Measurements from ENCODE around the gene RPL22.

Gene RPL22

DNA sequence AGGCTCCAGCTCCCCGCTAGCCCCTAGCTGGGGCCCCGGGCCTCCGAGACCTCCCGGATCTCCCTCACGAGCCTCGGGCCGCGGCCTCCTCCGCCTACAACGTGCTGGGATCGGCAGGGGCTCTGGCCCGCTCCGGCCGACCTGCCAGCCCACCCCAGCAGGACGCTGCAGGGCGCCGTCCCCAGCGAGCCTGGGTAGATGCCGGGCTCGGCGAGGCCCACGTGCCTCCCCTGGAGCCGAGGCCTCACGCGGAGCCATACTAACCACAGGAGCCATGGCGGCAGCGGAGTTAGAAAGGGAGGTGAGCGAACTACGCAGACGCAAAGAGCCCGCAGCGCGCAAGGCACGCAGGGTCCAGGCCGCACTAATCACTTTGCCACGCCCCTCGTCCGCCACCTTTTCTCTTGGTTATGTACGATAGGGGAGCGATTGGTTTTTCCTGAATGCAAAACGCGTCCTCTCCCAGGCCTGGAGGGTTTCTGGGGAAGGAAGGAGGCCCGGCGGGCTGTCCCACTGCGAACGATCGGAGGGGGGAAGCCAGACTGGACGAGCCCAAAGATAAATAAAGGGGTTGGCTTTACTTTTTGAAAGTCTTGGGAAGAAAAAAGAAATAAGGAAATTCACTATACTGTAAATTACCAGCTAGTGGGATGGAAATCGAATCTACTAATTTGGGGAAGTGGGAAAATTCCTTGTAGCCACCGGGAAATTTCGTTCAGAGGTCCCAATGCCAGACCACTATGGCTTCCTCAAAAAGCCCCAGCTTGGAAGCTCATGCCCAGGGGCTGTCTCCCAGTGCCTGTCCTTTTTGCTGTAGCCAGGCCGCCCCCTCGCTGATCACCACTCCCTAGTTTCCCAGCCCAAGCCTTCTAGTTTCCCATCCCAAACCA lies at the start of gene RPL22:
Gene RPL22, minus strand, starts transcription at position 298 of the 890 bp plus-strand sequence. Its CDS starts 22 bp downstream, at position 276.
- peak; percentile 98 for DNase-seq

DNA sequence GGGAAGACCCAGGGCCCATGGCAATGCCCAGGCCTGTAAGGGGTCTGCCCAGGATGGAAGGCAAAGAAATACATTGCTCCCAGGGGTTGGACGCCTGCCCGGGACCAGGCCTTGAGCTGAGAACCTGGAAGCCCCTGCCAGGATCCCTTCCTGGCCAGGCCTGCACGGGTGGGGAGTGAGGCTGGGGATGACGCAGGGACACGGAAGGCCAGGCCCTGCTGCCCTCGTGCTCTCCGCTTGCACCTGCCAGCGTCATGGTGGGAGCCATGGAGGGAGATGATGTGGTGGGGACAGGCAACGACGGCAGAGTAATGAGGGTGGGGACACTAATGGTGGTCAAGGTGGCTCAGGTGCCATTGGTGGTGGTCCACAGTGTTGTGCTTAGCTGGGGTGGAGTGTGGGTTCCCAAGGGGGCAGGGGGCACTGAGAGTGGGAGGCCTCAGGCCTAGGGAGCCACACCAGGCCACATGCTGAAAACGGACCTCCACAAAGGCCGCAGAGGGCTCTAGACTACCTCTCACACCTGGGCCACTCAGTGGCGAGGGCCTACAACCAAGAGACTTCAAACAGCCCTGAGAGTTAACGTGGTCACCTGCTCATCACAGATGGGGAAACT lies 48.9 kb upstream of the RPL22 start:
- no peak for DNase-seq

DNA sequence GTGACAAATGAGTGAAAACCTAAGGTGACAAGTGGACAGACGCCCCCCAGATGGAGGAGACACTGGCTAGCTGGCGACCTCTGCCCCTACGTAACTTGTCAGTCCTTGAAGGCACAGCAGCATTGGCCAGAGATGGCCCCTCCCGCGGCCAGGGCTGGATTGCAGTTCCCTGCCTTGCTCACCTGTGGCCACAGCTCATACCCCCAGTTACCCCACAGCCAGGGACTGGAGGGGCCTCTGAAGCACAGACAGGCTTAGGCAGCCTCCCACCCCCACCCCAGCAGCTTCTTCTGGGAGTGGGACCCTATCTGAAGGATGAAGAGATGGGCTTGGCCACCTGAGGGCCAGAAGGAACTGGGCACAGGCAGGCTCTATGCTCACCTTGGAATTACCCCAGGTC lies 48.3 kb upstream of the RPL22 start:
- no peak for DNase-seq

DNA sequence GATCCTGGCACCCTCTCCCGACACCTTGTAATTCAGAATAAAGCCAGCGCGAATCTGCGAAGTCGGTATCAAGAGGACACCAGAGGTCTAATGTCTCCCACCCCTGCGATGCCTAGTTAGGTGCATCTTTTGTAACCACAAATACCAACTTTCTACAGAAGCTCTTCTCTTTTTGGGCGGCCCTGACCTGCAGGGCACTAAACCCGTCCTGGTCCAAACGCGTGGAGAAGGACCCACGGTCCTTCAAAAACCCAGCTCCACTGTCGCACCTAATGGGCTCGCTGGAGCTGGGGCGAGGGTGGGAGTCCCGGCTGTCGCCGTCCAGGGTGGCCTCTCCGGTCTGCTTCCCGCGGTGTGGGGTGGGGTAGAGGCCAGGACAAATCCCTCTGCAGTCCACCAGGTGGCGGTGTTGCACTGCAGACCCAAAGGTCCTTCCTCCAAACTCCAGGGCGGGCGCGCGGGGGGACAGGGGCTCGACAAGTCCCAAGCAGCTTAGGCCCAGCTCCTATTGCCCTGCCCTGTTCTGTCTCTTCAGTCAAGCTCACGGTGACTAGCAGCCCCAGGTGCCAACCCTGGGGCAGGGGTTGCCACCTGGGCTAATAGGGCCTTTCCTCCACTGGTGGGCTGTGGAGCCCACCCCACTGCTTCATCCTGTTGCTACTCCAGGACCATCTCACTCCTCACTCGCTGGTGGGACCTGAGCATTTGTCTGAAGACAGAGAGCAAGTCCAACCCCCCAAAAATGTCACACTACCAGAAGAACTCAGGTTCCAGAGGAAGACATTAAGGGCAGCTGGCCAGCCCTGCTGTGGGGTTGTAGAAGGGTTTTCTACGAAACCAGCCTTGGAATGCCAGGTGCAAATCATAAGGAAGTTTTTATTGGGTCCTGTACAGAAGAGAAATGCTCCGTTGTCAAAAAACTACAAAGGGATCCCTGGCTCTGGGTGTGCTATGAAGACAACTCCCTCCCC lies 47.4 kb upstream of the RPL22 start:
- peak; percentile 79 for DNase-seq

DNA sequence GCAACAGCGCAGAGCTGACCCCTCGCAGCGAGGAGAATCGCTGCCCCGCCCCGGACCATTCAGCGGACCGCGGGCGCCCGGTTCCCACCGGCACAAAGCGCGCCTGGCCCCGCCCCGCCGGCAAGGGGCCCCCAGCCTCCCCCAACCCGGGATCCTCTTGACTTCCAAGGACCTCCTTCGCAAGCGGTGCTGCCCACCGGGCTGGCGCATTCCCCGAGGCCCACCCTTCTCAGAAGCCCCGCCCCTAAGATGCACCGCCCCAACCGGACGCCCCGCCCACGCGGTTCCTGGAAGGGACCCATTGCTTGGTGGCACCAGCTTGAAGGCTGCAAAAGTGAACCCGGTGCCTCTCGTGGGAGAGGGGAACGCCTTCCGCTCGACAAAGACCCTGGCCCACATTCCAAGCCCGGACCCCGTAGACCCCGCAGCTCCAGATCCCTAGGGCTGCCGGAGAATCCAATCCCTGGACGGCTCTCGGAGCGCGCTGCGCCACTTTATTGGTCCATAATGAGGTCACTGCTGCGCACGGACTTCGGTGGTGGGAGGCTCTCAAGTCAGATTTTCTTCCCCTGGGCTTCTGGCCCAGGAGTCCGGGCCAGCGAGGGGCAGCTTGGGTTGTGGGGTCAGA lies 46.6 kb upstream of the RPL22 start:
- peak; percentile 43 for DNase-seq

DNA sequence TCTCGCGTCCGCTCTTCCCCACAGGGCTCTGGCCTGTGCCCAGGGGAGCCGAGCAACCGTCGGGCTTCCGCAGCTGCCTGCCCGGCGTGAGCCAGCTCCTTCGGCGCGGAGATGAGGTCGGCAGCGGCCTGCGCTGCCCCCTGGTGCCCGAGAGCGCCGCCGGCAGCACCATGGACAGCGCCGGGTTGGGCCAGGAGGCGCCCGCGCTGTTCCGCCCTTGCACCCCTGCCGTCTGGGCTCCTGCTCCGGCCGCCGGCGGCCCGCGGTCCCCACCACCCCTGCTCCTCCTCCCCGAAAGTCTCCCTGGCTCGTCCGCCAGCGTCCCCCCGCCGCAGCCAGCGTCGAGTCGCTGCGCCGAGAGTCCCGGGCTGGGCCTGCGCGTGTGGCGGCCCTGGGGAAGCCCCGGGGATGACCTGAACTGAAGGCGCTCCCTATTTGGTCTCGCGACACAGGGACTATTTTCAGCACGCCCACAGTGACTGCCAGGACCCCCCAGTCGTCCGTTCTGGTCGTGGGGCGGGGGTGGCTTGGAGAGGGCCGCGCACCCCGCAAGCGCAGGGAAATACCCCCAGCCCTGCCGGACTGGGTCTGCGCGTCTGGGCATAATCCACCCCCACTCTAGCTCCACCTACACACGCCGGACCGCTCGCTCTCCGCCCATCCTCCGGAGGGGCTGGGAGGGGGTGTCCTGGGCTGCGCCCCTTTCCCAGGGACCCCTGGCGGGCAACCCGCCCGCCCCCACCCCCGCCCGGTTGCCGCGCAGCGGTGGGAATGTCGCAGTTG lies 45.9 kb upstream of the RPL22 start:
- peak; percentile 80 for DNase-seq

DNA sequence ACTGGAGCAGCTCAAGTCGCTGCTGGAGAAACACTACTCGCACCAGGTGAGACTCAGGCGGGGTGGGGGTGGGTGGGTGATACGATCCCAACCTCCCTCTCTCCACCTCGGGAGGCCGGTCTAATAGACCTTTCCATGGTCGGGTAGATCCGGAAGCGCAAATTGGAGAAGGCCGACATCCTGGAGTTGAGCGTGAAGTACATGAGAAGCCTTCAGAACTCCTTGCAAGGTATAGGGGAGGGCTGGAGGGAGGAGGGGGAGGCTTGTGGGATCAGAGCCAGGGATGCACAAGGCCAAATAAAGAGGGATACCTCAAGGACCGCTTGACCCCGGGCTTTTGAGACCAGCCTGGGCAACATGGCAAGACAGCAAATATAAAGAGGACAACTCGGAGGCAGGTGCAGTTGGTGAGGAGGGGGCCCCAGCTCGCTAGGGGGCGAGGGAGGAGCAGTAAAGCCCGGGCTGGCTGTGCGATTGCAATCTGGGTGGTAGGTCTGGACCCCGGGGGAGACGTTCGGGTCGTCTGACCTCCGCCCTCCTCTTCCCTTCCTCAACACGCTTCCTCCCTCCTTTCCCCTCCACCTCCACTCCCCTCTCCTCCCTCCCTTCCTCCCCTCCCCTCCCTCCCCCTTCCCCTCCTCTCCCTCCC lies 45.1 kb upstream of the RPL22 start:
- DNase-seq, result no peak

DNA sequence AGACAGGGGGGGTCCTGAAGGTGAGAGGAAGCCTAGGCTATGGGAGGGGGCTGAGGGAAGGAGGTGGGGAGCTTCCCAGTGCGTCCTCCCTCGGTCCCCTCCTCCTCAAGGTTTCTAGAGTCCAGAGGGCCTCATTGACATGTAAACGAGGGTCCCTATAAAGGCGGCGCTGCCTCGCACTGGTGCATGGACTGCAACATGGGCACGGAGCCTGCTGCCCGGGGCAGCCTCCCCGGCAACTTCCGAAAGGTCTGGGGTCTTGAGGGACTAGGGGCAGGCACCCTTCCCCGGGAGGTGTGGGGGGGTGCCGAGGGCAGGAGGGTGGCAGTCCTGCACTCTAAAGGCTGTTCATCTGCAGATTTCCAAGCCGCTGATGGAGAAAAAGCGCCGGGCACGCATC lies 44.6 kb upstream of the RPL22 start, which contains the start of gene HES3:
Gene HES3, plus strand, starts transcription at position 187 of the 400 bp plus-strand sequence. Its CDS starts 187 bp downstream, at position 374.
- no peak for DNase-seq

DNA sequence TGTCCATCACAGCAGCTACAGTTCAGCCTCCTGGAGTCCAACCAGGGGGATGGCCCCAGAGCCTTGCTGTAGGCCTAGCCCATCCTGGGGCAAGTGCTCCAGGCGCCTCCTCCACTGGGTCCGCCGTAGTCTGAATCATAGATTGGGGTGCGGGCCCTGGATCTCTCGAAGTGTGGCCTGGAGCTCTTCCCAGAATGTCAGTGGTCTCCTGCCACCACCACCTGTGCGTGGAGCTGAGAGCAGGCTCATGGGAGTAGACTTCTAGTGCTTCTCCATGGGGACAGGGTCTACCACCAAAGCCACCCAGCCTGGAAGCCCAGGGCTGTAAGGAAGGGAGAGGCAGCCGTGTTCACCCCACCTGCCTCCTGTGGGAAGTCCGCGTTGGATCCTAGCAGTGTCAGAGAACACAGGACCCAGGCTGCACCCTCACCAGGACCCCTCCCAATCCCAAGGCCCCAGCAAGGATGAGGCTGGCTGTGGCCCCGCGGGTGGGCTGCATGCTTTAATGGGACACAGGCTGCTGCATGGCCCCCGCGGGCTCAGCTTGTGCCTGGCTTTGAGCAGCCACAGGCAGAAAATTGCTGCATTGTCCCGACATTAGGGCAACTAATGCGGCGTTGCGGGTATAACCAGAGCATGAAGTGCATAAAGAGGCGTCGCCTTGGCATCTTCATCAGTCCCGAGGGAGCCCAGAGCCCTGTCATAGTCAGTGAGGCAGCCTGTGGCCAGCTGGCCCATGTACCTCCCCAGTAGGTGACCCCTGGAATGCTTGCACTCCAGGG lies 43.8 kb upstream of the RPL22 start:
- DNase-seq, result no peak

DNA sequence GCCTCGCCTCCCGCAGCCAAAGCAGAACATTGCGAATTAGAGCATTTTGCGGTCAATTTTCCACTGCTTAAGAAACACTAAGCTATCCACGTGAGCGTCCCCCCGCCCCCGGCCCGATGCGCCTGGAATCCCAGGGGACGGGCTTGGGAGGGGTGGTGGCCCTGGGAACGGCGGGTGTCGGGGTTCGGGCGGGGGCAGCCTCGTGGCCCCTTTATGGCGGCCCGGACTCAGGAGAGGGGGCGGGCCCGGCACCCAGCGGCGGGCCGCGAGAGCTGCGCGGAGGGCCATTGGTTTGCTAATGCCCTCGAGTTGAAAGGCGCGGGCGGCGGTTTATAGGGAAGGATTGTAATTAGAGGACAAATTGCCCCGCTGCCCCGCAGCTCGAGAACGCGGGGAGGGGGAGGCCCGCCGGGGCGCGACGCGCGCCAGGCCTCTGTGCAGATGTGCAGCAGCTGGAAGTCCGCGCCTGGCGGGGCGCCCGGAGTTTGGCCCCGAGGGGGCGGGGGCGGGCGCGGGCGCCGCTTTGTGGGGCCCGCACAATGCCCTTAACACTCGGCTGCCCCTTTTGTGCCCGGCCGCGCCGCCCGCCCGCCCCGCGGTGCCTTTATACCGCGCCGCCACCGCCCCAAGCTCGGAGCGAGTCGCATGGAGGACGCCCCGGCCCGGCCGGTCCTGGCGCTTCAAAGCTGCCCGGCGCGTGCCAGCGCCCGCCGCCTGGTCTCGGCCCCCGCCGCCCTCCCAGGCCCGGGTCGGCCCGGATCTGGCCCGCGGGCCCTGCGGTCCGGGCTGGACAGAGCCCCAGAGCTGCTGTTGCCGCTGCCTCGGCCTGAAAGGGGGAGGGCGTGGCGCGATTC lies 42.7 kb upstream of the RPL22 start:
- DNase-seq, result no peak

DNA sequence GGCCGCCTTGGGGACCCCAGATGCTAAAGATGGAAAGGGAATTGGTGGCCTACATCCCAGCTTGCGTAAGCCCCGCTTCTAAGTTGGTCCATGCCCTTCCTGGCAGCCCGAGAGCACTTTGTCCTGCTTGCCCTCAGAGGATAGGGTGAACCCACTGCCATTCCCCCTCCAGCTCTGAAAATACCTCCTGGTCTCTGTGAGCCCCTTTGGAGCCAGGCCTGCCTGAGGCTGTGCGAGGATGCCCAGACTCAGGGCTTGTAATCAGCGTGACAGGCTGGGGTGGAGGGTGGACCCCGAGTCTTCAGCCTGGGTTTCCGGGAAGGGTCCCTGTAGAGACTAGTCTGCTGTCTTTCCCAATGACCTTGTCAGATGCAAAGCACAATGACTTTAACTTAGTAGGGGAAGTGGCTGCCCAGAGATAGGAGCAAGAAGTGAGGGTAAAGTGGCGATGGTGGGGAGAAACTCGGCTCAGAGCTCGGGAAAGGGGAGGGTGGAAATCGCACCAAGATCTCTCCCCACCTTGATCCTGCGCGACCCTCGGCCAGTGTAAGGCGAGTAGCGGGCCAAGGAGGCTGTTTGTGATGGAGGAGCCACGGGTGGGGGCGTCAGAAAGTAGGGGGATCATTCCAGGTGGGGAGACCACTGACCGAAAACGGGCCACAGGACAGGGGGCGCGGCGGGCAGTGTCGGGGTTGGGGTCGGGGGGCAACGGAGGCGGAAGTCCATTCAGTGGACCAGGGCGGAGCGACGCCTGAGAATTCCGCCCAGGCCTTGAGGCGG lies 41.9 kb upstream of the RPL22 start:
- DNase-seq, result no peak

DNA sequence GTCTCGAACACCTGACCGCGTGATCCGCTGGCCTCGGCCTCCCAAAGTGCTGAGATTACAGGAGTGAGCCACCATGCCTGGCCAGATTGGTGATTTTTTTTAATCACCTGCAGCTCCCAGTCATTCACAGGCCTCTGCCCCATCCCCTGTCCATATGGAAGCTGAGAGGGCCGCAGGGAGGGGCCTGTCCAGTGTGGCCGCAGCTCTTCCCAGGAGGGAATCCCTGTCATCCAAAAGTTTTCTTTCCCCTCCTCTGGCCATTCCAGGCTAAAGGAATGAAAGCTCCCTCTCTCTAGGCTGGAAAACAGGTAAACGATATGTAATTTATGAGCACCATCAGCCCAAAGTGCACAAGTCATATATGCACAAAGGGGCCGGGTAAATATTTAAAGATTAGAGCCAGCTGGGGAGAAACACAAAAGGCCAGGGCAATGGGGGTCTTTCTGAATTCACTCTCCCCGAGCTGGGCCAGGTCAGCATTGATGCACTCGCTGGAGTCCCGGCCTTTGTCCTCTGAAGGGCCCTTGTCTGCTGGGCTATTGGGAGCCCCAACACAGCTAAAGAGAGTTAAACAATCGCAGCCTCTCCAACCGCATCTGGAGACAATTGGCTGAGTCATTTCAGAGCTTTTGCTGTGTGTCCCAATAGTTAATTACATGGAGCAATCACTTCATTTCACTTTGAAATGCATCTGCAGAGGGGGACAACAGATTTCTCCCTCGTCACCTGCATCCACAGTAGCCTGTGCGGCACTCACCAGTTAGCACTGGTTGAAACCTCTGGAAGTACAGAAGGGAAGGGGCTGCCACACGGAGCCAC lies 40.8 kb upstream of the RPL22 start:
- DNase-seq, result no peak

DNA sequence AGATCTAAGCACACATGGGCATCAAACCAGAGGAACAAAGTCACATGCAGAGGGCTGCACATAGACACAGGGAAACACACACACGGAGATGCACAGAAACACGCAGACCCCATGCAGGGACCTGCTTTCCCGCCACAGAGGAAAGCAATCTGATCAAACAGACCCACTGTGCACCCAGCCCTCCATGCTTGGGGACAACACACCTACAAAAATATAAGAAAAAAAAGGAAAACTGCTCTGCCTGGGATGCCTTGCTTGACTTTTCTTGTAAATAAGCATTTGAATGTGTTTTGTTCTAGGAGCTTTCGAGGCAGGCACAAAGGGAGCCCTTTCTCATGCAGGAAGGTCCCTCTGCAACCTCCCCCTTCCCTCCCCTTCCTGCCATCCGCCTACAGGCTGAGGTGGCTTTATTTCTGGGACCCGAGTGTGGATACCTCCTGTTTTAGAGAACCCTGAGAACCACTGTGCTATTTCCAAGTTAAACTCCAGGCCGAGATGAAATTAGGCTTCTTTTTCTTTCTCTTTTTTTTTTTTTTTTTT lies 39.9 kb upstream of the RPL22 start:
- no peak for DNase-seq

DNA sequence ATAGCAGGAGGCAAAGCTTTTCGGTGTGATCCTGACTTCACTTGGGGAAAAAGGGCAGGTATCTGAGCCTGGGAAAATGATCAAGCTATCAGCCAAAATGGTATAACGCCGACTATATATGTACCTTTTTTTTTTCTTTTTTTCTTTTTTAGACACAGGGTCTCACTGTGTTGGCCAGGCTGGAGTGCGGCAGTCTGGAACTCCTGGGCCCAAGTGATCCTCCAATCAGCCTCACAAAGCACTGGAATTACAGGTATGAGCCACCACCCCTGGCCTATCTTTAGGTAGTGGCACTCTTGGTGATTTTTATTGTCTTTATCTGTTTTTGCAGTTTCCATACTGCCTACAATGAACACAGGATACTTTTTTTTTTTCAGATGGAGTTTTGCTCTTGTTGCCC lies 37.7 kb upstream of the RPL22 start:
- no peak for DNase-seq

DNA sequence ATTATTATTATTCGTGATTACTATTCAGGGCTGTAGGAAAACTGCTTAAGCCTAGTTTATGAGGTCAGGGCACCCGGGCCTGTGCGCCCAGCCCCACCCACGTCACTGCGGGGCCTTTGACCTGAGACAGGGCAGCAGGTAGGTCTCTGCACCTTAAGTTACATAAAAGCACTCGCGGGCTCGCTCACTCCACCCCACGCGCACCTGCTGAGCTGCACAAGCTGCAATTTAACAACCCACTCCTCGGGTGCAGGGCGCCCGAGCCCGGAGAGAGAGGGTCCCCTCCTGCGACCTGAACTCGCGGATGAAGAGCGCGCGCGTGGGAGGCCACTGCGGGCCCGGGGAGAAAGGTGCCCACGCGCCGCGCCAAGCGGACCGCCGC lies 35.9 kb upstream of the RPL22 start:
- DNase-seq, result peak; percentile 10

DNA sequence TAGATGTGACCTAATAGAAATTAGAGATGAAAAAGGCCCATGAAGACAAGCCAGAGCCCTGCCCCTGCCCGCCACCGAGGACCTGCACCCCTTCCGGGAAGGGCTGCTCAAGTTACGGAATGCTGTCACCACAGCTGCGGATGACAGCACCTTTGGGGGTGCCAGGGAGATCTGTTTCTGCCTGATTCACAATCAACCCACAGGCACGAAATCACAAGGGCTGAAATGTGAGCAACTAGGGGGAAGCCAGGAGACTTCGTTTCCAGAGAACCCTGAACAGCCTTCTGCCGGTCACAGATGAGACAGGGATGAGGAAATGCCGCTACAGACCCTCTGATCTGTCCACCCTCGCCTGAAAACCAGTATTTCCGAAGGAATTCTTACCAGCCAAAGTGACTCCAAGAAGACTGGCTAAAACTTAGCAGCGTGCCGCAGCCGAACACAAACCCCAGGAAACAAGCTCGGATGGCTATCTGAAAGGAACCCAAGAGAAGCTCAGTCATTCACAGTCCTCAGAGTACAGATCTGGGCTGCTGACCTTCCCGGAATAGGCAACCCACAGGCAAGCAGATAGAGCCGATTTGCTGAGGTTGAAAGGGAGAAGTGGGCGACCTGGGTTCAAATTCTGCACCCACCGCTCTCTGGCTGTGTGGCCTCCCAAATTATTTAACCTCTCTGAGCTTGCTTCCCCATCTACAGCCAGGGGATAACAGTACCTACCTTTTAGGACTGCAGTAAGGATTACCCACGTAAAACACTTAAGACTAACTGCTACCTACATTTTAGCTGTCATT lies 35.3 kb upstream of the RPL22 start:
- no peak for DNase-seq

DNA sequence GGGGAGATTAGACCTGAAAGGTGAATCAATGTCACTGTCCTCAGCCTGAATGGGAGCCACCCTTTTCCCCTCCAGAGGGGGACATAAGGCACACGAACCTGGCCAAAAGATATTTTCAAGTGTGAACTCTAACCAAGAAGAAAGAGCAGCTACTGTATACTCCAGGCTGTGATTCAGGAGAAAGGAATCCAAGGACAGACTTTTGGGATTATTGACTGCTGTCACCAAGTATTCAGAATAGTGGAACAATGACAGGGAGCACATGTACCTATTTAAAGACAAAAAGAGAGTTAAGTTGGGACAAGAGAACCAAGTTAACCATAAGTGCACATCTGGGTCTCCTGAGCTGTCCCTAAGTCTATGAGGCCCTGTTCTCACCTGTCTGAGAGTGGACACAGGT lies 34.0 kb upstream of the RPL22 start:
- DNase-seq, result no peak

All from CD4-positive, alpha-beta T cell treated with Interleukin-17A for 1 hour (primary cell).